WTC11 (cell line): ENCODE results near the gene MAP1S.

ENCODE experiments used
- CBFB ChIP-seq: sonication (generic); formaldehyde crosslinking; IDR thresholded peaks from 2 replicates; pipeline ENCODE4 v1.8.1; 2022; ENCODE audit warnings: mild to moderate bottlenecking, low read depth, missing genetic modification reagents
- MYBL2 ChIP-seq: sonication (generic); formaldehyde crosslinking; IDR thresholded peaks from 2 replicates; pipeline ENCODE4 v1.8.1; 2023; ENCODE audit warnings: mild to moderate bottlenecking, moderate library complexity, missing genetic modification reagents
- TCF7 ChIP-seq: sonication (generic); formaldehyde crosslinking; IDR thresholded peaks from 2 replicates; pipeline ENCODE4 v1.8.0; 2022; ENCODE audit warnings: mild to moderate bottlenecking, low read depth, missing genetic modification reagents, moderate library complexity
- TF ChIP-seq, protein P1 (sequence below): fragments of 200-600 bp; IDR thresholded peaks from 2 replicates; pipeline ENCODE4 v1.8.0; 2022; ENCODE audit warnings: antibody characterized with exemption

DNA sequence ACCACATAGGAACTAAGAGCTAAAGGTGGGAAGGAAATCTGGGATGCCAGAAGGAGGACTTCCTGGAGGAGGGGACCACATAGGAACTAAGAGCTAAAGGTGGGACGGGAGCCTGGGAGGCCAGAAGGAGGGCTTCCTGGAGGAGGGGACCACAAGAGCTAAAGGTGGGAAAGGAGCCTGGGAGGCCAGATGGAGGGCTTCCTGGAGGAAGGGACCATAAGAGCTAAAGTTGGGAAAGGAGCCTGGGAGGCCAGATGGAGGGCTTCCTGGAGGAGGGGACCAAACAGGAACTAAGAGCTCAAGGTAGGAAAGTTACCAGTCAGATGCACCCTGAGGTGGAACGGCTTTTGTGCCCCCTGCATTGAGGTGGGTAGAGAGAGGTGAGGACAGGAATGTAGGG lies 22.2 kb downstream of the MAP1S start:
- TF ChIP-seq TCF7 (CRISPR knock-in tag), result no peak
- TF ChIP-seq, protein P1, sequence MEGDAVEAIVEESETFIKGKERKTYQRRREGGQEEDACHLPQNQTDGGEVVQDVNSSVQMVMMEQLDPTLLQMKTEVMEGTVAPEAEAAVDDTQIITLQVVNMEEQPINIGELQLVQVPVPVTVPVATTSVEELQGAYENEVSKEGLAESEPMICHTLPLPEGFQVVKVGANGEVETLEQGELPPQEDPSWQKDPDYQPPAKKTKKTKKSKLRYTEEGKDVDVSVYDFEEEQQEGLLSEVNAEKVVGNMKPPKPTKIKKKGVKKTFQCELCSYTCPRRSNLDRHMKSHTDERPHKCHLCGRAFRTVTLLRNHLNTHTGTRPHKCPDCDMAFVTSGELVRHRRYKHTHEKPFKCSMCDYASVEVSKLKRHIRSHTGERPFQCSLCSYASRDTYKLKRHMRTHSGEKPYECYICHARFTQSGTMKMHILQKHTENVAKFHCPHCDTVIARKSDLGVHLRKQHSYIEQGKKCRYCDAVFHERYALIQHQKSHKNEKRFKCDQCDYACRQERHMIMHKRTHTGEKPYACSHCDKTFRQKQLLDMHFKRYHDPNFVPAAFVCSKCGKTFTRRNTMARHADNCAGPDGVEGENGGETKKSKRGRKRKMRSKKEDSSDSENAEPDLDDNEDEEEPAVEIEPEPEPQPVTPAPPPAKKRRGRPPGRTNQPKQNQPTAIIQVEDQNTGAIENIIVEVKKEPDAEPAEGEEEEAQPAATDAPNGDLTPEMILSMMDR, result no peak
- TF ChIP-seq CBFB (CRISPR knock-in tag), result no peak
- no peak for TF ChIP-seq MYBL2 (CRISPR knock-in tag)
